HEK293T (cell line): ENCODE data around the gene NOXA1.

ENCODE experiments used
- ARNT ChIP-seq: fragments of 450-650 bp; IDR thresholded peaks from 2 replicates; pipeline ENCODE4 v1.6.1; 2017; ENCODE audit warnings: mild to moderate bottlenecking
- BHLHE40 ChIP-seq: fragments of 450-650 bp; IDR thresholded peaks from 2 replicates; pipeline ENCODE4 v1.6.1; 2016; ENCODE audit warnings: mild to moderate bottlenecking, moderate library complexity, borderline replicate concordance
- ELF4 ChIP-seq: fragments of 450-650 bp; IDR thresholded peaks from 2 replicates; pipeline ENCODE4 v1.6.1; 2017; ENCODE audit warnings: antibody characterized with exemption
- FOXA1 ChIP-seq: fragments of 450-650 bp; IDR thresholded peaks from 2 replicates; pipeline ENCODE4 v1.6.1; 2016; ENCODE audit warnings: mild to moderate bottlenecking
- FOXK2 ChIP-seq: fragments of 450-650 bp; IDR thresholded peaks from 2 replicates; pipeline ENCODE4 v1.6.1; 2016; ENCODE audit warnings: mild to moderate bottlenecking
- FOXM1 ChIP-seq: fragments of 450-650 bp; IDR thresholded peaks from 2 replicates; pipeline ENCODE4 v1.6.1; 2017; ENCODE audit warnings: mild to moderate bottlenecking, borderline replicate concordance
- L3MBTL2 ChIP-seq: fragments of 450-650 bp; conservative IDR thresholded peaks from 2 replicates; pipeline ENCODE4 v1.6.1; 2016; ENCODE audit warnings: mild to moderate bottlenecking

- TF ChIP-seq L3MBTL2 = no peak
- no peak for TF ChIP-seq FOXM1
- no peak for TF ChIP-seq BHLHE40
- TF ChIP-seq FOXK2 = no peak
- no peak for TF ChIP-seq ELF4
- TF ChIP-seq ARNT = no peak
- TF ChIP-seq FOXA1 = no peak
Observed at GRCh38 chr9:137438591-137439157, 15.5 kb downstream of the NOXA1 start.
